ENCODE measurements around the gene LBHD2. TPM values are rescaled to one million over a fixed set of nuclear protein-coding genes. Genes with fewer than 3 reads are reported as not detected.

Gene LBHD2
- total and polyA plus RNA-seq, 9 donors, result 0.47 TPM; not detected in 8

GRCh38 chr14:103073876-103074728 is 9.9 kb upstream of the LBHD2 start:
- Histone ChIP-seq H3K27me3 (no peaks in the 10 kb centered on the region), H3K4me3 (no peak overlapping the region), H3K27ac (no peak overlapping the region), H3K36me3 (no peaks in the 10 kb centered on the region), H3K4me1 (ENCODE audit: insufficient read depth) (peaks cover 3% of the 10 kb centered on the region), H3K9me3 (no peaks in the 10 kb centered on the region)
- WGBS, 3 donors, result 72 to 81% (median 77%) methylated on average over 17 to 21 of the region's 21 CpGs
- TF ChIP-seq POLR2A (IDR thresholded peaks at IDR 0.05), result no peak
- TF ChIP-seq CTCF (IDR thresholded peaks at IDR 0.05), result no peak
- TF ChIP-seq EP300 (IDR thresholded peaks at IDR 0.05), result no peak
- intact Hi-C loops (cut with DNase I), result loop anchor here in 2 of 4 donors (10.0 kb wide), 1 partner anchor 221 kb away; no protein-coding TSS in a partner anchor
- DNase-seq, result peak in 2 of 5 donors; percentile 22 to 38

GRCh38 chr14:103074729-103075367 is 9.2 kb upstream of the LBHD2 start:
- Histone ChIP-seq H3K36me3 (no peaks in the 10 kb centered on the region), H3K9me3 (no peaks in the 10 kb centered on the region), H3K4me3 (no peak overlapping the region), H3K27ac (peak overlapping the region in 1 of 2 donors; percentile 25), H3K27me3 (no peaks in the 10 kb centered on the region), H3K4me1 (ENCODE audit: insufficient read depth) (peaks cover 3% of the 10 kb centered on the region)
- WGBS, 3 donors, result 20 to 22% (median 21%) methylated on average over 21 of the region's 21 CpGs
- peak; percentile 38 to 71 (median 63) for DNase-seq
- TF ChIP-seq CTCF (IDR thresholded peaks at IDR 0.05), result no peak
- no peak for TF ChIP-seq POLR2A (IDR thresholded peaks at IDR 0.05)
- TF ChIP-seq EP300 (IDR thresholded peaks at IDR 0.05), result no peak
- intact Hi-C loops (cut with DNase I), result loop anchor here in 2 of 4 donors (10.0 kb wide), 1 partner anchor 220 kb away; no protein-coding TSS in a partner anchor

GRCh38 chr14:103078420-103078749 is 5.6 kb upstream of the LBHD2 start:
- 11 to 15% (median 14%) methylated on average over 9 of the region's 9 CpGs for WGBS, 3 donors
- H3K36me3 ChIP-seq, result no peaks in the 10 kb centered on the region
- H3K4me3 ChIP-seq, result no peak overlapping the region
- TF ChIP-seq EP300 (IDR thresholded peaks at IDR 0.05) (no peak), CTCF (IDR thresholded peaks at IDR 0.05) (peak; percentile 48 to 62 (median 59))
- H3K27me3 ChIP-seq, result no peaks in the 10 kb centered on the region
- peaks cover 3% of the 10 kb centered on the region for H3K4me1 ChIP-seq (ENCODE audit: insufficient read depth)
- no peak overlapping the region for H3K27ac ChIP-seq
- peak; percentile 73 to 85 (median 81) for DNase-seq
- H3K9me3 ChIP-seq, result no peaks in the 10 kb centered on the region
- intact Hi-C loops (cut with DNase I), result loop anchor here in 2 of 4 donors (10.0 kb wide), 1 partner anchor 216 kb away; no protein-coding TSS in a partner anchor

GRCh38 chr14:103078860-103079587 is 5.0 kb upstream of the LBHD2 start:
- H3K9me3 ChIP-seq, result no peaks in the 10 kb centered on the region
- no peak for DNase-seq
- no peaks in the 10 kb centered on the region for H3K36me3 ChIP-seq
- 69 to 73% (median 73%) methylated on average over 11 of the region's 11 CpGs for WGBS, 3 donors
- no peak overlapping the region for H3K4me3 ChIP-seq
- no peaks in the 10 kb centered on the region for H3K27me3 ChIP-seq
- no peak overlapping the region for H3K27ac ChIP-seq
- intact Hi-C loops (cut with DNase I), result loop anchor here in 2 of 4 donors (10.0 kb wide), 1 partner anchor 216 kb away; no protein-coding TSS in a partner anchor
- H3K4me1 ChIP-seq (ENCODE audit: insufficient read depth), result peaks cover 4% of the 10 kb centered on the region
- TF ChIP-seq EP300 (IDR thresholded peaks at IDR 0.05) (no peak), POLR2A (IDR thresholded peaks at IDR 0.05) (no peak), CTCF (IDR thresholded peaks at IDR 0.05) (no peak)
